ENCODE data around the gene ERCC6L. TPM values are rescaled to one million over a fixed set of nuclear protein-coding genes. Genes with fewer than 3 reads are reported as not detected.
"Not testable (repeated sequence)": the region's sequence is repeated elsewhere in the genome, so short reads cannot be mapped to it uniquely, and the experiment has no call there.

ERCC6L gene
- total RNA-seq, 1 donor from 2014 or later: 0.41 TPM

GRCh38 chrX:72181178-72182125 is 57.4 kb downstream of the ERCC6L start, which contains the start of gene PIN4:
Gene PIN4, plus strand, starts transcription at chrX:72181757. Its CDS starts 29 bp downstream, at chrX:72181786.
- peak; percentile 72 to 79 for DNase-seq (ENCODE audit: low spot score in 2 of 2)
- FAIRE-seq: peak; percentile 31

- FAIRE-seq (no peak), DNase-seq (ENCODE audit: low spot score in 2 of 2) (no peak)
Observed at GRCh38 chrX:72180539-72180938, 58.3 kb downstream of the ERCC6L start.

GRCh38 chrX:72176981-72177380 is 61.8 kb downstream of the ERCC6L start:
- FAIRE-seq (no peak), DNase-seq (ENCODE audit: low spot score in 2 of 2) (no peak)

DNA sequence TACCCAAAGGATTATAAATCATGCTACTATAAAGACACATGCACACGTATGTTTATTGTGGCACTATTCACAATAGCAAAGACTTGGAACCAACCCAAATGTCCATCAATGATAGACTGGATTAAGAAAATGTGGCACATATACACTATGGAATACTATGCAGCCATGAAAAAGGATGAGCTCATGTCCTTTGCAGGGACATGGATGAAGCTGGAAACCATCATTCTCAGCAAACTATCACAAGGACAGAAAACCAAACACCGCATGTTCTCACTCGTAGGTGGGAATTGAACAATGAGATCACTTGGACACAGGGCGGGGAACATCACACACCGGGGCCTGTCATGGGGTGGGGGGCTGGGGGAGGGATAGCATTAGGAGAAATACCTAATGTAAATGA is 62.5 kb downstream of the ERCC6L start:
- not testable (repeated sequence) for FAIRE-seq; DNase-seq (ENCODE audit: low spot score in 2 of 2)

DNA sequence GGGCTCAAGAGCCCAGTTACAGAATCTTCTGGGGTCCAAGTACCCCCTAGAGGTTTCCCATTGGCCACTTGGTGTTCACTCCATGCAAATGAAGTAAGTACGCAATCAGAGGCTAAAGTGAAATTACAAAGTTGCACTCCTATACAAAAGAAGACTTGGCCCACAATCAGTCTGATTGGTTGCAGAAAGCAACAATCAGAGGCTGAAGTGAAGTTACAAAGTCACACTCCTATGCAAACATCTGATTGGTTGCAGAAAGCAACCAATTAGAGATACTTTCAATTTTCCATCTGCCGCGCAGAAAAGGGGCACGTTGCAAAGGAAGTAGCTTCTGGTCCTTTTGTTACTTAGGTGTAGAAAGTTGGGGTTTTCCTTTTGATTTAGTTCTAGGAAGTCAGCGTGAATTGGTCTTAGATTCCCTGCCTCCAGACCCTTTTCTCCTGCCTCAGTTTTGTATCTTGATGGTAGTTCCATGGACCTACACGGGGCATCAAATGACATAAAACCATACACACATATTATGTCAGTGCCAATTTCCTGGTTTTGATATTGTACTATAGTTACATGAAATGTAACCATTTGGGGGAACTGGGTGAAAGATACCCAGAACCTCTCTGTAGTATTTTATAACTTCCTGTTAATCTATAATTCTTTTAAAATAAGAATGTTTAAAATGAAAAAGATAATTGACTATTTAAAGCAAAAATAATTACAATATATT is 69.7 kb downstream of the ERCC6L start:
- FAIRE-seq (no peak), DNase-seq (ENCODE audit: low spot score in 2 of 2) (no peak)

- DNase-seq (ENCODE audit: low spot score in 2 of 2): no peak
- no peak for FAIRE-seq
Observed at GRCh38 chrX:72165551-72165950, 73.3 kb downstream of the ERCC6L start.

GRCh38 chrX:72159769-72160168 is 79.1 kb downstream of the ERCC6L start:
- FAIRE-seq (no peak), DNase-seq (ENCODE audit: low spot score in 2 of 2) (no peak)

DNA sequence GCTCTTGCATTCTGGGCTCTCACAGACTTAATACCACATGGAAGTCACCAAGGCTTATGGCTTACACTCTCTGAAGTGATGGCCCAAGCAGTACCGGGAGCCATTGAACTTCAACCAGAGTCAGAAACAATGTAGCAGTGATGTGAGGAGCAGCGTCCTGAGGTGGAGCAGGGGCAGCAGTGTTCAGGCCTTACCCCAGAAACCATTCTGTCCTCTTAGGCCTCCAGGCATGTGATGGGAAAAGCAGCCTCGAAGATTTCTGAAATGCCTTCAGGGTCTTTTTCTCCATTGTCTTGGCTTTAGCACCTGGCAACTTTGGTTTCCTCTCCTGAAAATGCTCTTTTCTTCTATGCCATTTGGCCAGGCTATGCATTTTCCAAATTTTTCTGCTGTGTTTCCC is 80.1 kb downstream of the ERCC6L start:
- no peak for FAIRE-seq
- DNase-seq (ENCODE audit: low spot score in 2 of 2): no peak

Small RNA genes within 50 kb of the gene (small RNA-seq; reads per million reads assigned to genes)
- gene RF00019: not detected

Other genes with a start within 250 kb of the ERCC6L start
- 4.1 TPM for gene RTL5, start 107.1 kb downstream of the ERCC6L start, total RNA-seq
- gene PIN4, start 57.3 kb downstream of the ERCC6L start, total RNA-seq: 16.3 TPM
- gene RPS4X, start 38.2 kb upstream of the ERCC6L start, total RNA-seq: 1,146 TPM
- 7.3 TPM for gene CITED1, start 66.9 kb upstream of the ERCC6L start, total RNA-seq

Data from frontal cortex (tissue), 4 donors.